Stomach (tissue), 9 donors: ENCODE results near the gene LRRC56. TPM values are rescaled to one million over a fixed set of nuclear protein-coding genes. Genes with fewer than 3 reads are reported as not detected.

ENCODE experiments used
- DNase-seq, 2 donors: peaks; one replicate each; pipeline versions ENCODE4 v3.0.0 to v3.0.0-alpha.2; 2013 to 2019
- H3K27ac ChIP-seq, 5 donors: fragments of 200-600 bp in 4 of 5; sonication (generic) in 4 of 5; one replicate each; pipeline ENCODE4 v1.5.1; 2013 to 2019; ENCODE audit warnings: mild to moderate bottlenecking in 1 of 5, moderate library complexity in 1 of 5
- H3K27me3 ChIP-seq, 3 donors: fragments of 200-600 bp; sonication (generic); one replicate each; pipeline ENCODE4 v1.5.1; 2017 to 2019; ENCODE audit warnings: mixed run types in 1 of 3
- H3K36me3 ChIP-seq, 4 donors: fragments of 200-600 bp; sonication (generic); 1 replicate in 3 of 4; 2 replicates in 1 of 4; pipeline ENCODE4 v1.5.1; 2016 to 2019
- H3K4me1 ChIP-seq, 4 donors: fragments of 200-600 bp; sonication (generic); one replicate each; pipeline ENCODE4 v1.5.1; 2016 to 2019
- H3K4me3 ChIP-seq, 4 donors: fragments of 200-600 bp; sonication (generic) in 3 of 4; one replicate each; pipeline ENCODE4 v1.5.1; 2016 to 2019; ENCODE audit warnings: mild to moderate bottlenecking in 1 of 4
- H3K9me3 ChIP-seq, 4 donors: fragments of 200-600 bp; sonication (generic); one replicate each; pipeline ENCODE4 v1.5.1; 2016 to 2019
- EP300 ChIP-seq: sonication (generic); formaldehyde crosslinking; IDR thresholded peaks from one replicate; pipeline ENCODE4 v1.6.1; 2017; ENCODE audit warnings: antibody characterized with exemption
- POLR2A ChIP-seq, 4 donors: fragments of 450-650 bp; IDR thresholded peaks; one replicate each; pipeline ENCODE4 v1.6.1; 2016; ENCODE audit warnings: antibody characterized with exemption in 4 of 4, control low read depth in 2 of 4, mild to moderate bottlenecking in 1 of 4, moderate library complexity in 1 of 4
- POLR2AphosphoS5 ChIP-seq, 3 donors: sonication (generic); formaldehyde crosslinking; IDR thresholded peaks; one replicate each; pipeline ENCODE4 v1.6.1; 2016; ENCODE audit warnings: antibody characterized with exemption in 3 of 3
- WGBS, 5 donors: extraction: QIAGEN DNeasy Blood & Tissue Kit in 3 of 5; methylation state at CpG; one replicate each; pipeline versions ENCODE4 v1.1.5 to v1.1.7; 2013 to 2018; 5-methylcytosine and 5-hydroxymethylcytosine counted together
- intact Hi-C: fragments of 100-400 bp; cut with DNase I; formaldehyde crosslinking; loops from one replicate; pipeline ENCODE4 v1.15.1; 2023; ENCODE audit warnings: low total_unique reads
- polyA plus RNA-seq, 3 donors: library from polyadenylated mRNA; stranded (reverse); fragments of 200-250 nt; gene quantifications; one replicate each; pipeline ENCODE4 v1.2.3, GENCODE V29; 2013
- total RNA-seq, 5 donors: library from RNA; depleted of rRNA; stranded (reverse); fragments of >200 nt; gene quantifications; one replicate each; pipeline versions ENCODE4 v1.1.0 to v1.2.3, GENCODE V29; 2014 to 2016
- TF ChIP-seq, protein P1 (sequence below), 7 experiments: fragments of 450-650 bp in 4 of 7; fragments of 200-600 bp in 3 of 7; sonication (generic) in 3 of 7; IDR thresholded peaks; one replicate each; pipeline ENCODE4 v1.5.1; 2016 to 2019; ENCODE audit warnings: antibody characterized with exemption in 7 of 7, control low read depth in 2 of 7, mild to moderate bottlenecking in 1 of 7
- donor health status: healthy with polysubstance abuse.
- donor health status: Bipolar disorder and iron deficiency.
- donor health status: healthy.

The LRRC56 gene
- total and polyA plus RNA-seq, 8 donors = 0.18 to 8.1 (median 2.9) TPM; not detected in 1

DNA sequence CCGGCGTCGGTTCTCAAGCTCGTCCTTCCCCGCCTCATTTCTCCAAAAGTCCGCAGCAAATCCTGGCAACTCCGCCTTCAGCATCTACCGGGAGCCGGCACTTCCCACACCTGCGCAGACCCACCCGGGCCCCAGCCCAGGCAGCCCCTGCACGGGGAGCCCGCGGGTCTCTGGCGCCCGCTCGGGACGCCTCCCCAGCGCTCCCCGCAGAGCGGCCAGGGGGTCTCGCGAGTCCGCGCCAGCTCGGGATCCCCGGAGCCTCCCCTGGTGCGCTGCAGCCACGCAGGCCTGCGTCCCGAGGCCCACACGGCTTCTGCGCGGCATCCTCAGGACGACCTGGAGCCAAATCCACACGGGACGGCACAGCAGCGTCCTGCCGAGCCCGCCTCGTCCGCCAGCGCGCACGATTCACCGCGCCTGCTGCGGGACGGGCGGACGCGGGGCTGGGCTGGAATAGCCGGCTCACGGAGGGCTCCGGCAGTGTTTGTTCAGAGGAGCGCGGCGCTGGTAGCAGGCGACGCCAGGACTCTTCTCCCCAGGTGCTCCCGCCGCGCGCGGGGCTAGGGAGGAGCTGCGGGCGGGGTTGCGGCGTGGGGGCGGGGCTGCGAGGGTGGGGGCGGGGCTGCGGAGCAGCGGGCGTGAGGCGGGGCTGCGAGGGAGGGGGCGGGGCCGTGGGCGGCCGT lies 38.1 kb downstream of the LRRC56 start:
- peak overlapping the region; percentile 61 to 98 (median 67) for H3K4me3 ChIP-seq
- DNase-seq = peak in 1 of 2 donors; percentile 61
- TF ChIP-seq POLR2AphosphoS5 (IDR thresholded peaks at IDR 0.05) = peak in 2 of 3 donors; percentile 4 to 22
- TF ChIP-seq, protein P1, sequence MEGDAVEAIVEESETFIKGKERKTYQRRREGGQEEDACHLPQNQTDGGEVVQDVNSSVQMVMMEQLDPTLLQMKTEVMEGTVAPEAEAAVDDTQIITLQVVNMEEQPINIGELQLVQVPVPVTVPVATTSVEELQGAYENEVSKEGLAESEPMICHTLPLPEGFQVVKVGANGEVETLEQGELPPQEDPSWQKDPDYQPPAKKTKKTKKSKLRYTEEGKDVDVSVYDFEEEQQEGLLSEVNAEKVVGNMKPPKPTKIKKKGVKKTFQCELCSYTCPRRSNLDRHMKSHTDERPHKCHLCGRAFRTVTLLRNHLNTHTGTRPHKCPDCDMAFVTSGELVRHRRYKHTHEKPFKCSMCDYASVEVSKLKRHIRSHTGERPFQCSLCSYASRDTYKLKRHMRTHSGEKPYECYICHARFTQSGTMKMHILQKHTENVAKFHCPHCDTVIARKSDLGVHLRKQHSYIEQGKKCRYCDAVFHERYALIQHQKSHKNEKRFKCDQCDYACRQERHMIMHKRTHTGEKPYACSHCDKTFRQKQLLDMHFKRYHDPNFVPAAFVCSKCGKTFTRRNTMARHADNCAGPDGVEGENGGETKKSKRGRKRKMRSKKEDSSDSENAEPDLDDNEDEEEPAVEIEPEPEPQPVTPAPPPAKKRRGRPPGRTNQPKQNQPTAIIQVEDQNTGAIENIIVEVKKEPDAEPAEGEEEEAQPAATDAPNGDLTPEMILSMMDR (IDR thresholded peaks at IDR 0.05) = no peak
- intact Hi-C loops = no loop called here
- H3K27me3 ChIP-seq = peaks cover 0 to 12% (median 4%) of the 10 kb centered on the region in 3 donors
- H3K4me1 ChIP-seq = peaks cover 42 to 56% (median 51%) of the 10 kb centered on the region in 4 donors
- peak overlapping the region; percentile 51 to 75 (median 66) for H3K27ac ChIP-seq
- no peaks in the 10 kb centered on the region for H3K9me3 ChIP-seq
- no peaks in the 10 kb centered on the region for H3K36me3 ChIP-seq
- WGBS, 5 donors = 1 to 2% (median 1%) methylated on average over 34 to 81 of the region's 81 CpGs

DNA sequence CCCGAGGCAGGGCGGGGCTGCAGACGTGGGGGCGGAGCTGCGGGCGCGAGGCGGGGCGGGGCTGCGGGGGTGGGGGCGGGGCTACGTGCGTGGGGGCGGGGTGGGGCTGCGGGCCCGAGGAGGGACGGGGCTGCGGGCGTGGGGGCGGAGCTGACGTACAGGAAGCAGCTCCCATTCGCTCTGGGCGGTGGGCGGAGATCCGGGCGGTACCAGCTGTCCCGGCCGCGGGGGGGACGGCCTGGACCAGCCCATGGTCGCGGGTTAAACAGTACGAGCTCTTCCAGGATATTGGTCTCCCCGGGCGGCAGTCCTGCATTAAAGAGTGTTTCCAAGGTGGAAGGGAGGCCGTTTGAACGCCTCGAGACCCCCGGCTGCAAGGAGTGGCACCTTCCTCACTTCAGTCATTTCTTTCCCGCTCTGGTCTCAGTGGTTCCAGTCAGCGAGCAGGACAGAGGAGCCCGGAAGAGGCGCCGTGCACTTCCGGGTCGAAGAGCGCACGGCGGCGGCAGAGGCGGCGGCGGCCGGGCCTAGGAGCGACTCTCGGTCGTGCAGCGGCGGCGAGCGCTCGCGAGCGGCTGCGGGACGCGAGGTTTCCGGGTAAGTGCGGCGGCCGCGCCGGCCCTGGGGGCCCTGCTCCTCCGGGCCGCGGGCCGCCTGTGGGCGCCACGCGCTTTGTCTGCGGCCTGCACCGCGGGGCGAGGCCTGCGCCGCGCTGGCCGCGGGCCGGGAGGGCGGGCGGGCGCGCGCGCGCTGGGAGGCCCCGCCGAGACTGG lies 38.9 kb downstream of the LRRC56 start, which contains the start of gene PHRF1:
Gene PHRF1, plus strand, starts transcription at position 475 of the 773 bp plus-strand sequence. CDS start 5,043 bp downstream, outside the sequence.
- Histone ChIP-seq H3K4me3 (peak within 1 kb of the TSS; percentile 71 to 98 (median 78)), H3K4me1 (peaks cover 42 to 63% (median 58%) of the 10 kb centered on the region in 4 donors), H3K36me3 (no peaks in the 10 kb centered on the region), H3K27me3 (peaks cover 0 to 12% (median 4%) of the 10 kb centered on the region in 3 donors), H3K27ac (peak within 1 kb of the TSS; percentile 91 to 94 (median 93)), H3K9me3 (no peaks in the 10 kb centered on the region)
- TF ChIP-seq, protein P1 (IDR thresholded peaks at IDR 0.05) = no peak
- TF ChIP-seq POLR2AphosphoS5 (IDR thresholded peaks at IDR 0.05) = peak; percentile 57 to 90 (median 85)
- no peak for TF ChIP-seq EP300
- peak; percentile 97 to 98 for DNase-seq
- intact Hi-C loops = no loop called here
- WGBS, 5 donors = 0% methylated on average over 55 to 98 of the region's 99 CpGs

DNA sequence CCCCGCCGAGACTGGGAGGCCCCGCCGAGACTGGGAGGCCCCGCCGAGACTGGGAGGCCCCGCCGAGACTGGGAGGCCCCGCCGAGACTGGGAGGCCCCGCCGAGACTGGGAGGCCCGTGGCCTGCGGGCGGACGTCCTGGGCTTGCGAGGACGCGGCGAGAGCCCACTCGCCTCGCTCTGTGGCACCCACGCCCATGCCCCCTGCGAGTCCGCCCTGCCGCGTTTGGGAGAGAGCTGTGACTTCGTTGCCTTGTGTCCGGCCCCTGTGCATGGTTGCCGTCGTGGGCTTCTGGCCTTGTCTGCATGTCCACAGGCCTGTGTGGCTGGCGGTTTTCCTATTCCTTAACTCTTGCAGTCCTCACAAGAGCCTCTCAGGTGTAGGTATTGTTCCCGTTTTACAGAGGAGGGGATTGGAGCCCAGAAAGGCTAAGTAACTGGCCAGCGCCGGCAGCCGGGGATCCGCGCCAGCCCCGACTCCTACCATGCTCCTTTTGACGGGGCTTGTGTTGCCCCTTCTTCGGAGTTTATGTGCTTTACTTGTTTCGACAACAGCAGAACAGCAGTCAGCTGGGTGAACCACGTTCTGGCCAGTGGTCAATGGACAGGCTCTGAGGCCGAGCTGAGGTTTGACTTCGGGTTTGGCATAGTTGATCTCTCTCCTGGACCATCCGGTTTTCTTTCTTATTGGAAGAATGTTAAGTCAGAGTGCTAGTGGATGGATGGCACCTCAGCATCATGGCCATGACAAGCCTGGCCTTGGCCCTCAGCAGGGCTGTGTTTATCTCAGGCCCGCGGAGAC lies 39.7 kb downstream of the LRRC56 start:
- TF ChIP-seq, protein P1 (IDR thresholded peaks at IDR 0.05) = no peak
- TF ChIP-seq POLR2AphosphoS5 (IDR thresholded peaks at IDR 0.05) (no peak), POLR2A (IDR thresholded peaks at IDR 0.05) (no peak), EP300 (no peak)
- WGBS, 5 donors = 2 to 7% (median 4%) methylated on average over 16 to 42 of the region's 48 CpGs
- H3K27me3 ChIP-seq = peaks cover 0 to 12% (median 4%) of the 10 kb centered on the region in 3 donors
- peaks cover 42 to 72% (median 60%) of the 10 kb centered on the region in 4 donors for H3K4me1 ChIP-seq
- peaks cover 4 to 8% (median 7%) of the 10 kb centered on the region in 4 donors for H3K36me3 ChIP-seq
- H3K4me3 ChIP-seq = peak overlapping the region; percentile 71 to 98 (median 78)
- H3K9me3 ChIP-seq = no peaks in the 10 kb centered on the region
- peak overlapping the region; percentile 91 to 94 (median 93) for H3K27ac ChIP-seq
- DNase-seq = peak in 1 of 2 donors; percentile 35
- intact Hi-C loops = no loop called here

DNA sequence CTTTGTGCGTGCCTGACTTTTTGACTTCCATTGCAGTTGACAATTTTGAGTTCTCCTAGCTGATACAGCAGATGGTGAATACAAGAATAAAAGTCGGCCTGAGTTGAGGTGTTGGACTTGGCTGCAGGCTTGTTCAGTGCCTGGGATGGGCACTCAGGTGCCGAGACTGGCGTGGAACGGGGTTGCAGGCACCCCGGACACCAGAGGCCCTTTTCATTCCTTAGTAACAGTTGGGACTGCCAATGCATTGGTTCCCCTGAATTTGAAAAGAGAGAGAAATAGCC lies 40.2 kb downstream of the LRRC56 start:
- peak overlapping the region; percentile 71 to 98 (median 78) for H3K4me3 ChIP-seq
- no peak for DNase-seq
- intact Hi-C loops = no loop called here
- TF ChIP-seq EP300 = no peak
- TF ChIP-seq, protein P1 (IDR thresholded peaks at IDR 0.05) = no peak
- no peak for TF ChIP-seq POLR2AphosphoS5 (IDR thresholded peaks at IDR 0.05)
- TF ChIP-seq POLR2A (IDR thresholded peaks at IDR 0.05) = no peak
- H3K9me3 ChIP-seq = no peaks in the 10 kb centered on the region
- H3K27me3 ChIP-seq = peaks cover 0 to 12% (median 4%) of the 10 kb centered on the region in 3 donors
- peaks cover 42 to 72% (median 60%) of the 10 kb centered on the region in 4 donors for H3K4me1 ChIP-seq
- peak overlapping the region in 2 of 5 donors; percentile 93 to 94 for H3K27ac ChIP-seq
- peaks cover 9 to 14% (median 13%) of the 10 kb centered on the region in 4 donors for H3K36me3 ChIP-seq
- WGBS, 5 donors = 29 to 51% (median 36%) methylated on average over 6 of the region's 6 CpGs
